HG02763 (cell line): Measurements from ENCODE around the gene DGKZ.

Experiments used
- ATAC-seq: cut with Tn5 transposase; IDR thresholded peaks from one replicate; pipeline ENCODE4 v1.9.1; 2021; ENCODE audit warnings: mild to moderate bottlenecking, moderate library complexity; ENCODE audit not compliant: unreplicated experiment

The DGKZ gene

DNA sequence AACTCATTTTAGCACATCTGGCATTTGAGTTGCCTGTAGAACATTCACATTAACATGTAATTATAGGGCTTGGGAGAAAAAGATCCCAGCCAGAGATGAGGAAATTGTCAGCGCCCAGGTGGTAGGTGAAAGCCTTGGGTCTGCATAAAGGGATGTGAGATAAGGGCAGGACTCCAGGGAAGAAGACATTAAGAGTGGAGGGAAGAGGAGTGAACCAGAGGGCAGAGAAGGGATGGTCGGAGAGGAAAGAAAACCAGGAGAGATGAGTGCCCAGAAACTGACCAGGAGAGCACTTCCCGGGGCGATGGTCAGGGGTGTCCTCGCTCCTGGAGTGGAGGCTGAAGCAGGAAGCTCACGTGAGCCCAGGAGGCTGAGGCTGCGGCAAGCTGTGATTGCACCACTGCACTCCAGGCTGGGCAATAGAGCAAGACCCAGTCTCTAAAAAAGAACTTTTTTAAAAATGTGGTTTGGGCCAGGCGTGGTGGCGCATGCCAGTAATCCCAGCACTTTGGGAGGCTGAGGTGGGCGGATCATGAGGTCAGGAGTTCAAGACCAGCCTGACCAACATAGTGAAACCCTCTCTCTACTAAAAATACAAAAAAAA, 20.3 kb upstream of the DGKZ start:
- no peak for ATAC-seq

DNA sequence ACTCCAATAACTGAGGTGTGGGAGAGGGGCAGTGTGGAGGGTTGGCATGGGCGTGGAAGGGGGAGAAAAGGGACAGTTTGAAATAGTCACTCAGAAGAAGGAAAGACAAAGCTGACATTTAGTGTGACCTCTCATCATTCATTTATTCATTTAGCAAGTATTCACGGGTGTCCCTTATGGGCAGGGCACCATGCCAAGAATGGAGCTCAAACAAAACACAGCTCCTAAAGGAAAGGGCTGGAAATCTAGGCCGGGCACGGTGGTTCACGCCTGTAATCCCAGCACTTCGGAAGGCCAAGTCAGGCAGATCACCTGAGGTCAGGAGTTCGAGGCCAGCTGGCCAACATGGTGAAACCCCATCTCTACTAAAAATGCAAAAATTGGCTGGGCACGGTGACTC, 19.4 kb upstream of the DGKZ start:
- no peak for ATAC-seq

- no peak for ATAC-seq
These were observed 17.1 kb upstream of the DGKZ start for GRCh38 chr11:46330154-46330553.

DNA sequence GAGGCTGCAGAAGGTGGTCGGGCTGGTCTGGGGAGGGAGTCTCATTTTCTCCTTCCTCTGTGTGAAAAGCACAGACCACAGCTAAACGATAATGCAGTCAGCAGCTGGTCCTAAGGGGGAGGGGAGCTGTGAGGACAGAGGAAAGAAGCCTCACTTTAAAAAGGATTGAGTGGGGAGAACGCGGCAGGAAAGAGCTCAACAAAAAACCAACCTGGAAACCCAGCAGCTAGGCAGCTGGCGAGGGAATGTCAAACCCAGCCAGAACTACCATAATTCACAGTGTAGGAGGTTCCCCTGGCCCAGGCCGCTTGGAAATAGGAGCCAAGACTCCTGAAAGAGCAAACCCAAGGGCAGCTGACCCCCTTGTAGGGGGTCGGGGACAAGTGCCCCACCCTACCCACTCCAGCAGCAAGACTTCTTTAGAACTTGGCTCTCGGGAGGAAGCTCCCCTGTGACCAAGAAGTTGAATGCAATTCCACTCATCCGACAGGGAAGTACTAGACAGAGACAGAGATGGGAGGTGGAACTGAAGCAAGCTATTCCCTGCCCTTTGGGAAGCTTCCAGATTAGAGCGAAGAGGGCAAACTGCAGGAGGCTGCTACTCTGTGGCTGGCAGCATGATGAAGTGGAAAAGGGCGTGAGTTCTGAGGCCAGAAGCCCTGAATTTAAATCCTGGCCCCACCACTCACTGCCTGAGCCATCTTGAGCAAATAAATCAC, 16.5 kb upstream of the DGKZ start:
- no peak for ATAC-seq

DNA sequence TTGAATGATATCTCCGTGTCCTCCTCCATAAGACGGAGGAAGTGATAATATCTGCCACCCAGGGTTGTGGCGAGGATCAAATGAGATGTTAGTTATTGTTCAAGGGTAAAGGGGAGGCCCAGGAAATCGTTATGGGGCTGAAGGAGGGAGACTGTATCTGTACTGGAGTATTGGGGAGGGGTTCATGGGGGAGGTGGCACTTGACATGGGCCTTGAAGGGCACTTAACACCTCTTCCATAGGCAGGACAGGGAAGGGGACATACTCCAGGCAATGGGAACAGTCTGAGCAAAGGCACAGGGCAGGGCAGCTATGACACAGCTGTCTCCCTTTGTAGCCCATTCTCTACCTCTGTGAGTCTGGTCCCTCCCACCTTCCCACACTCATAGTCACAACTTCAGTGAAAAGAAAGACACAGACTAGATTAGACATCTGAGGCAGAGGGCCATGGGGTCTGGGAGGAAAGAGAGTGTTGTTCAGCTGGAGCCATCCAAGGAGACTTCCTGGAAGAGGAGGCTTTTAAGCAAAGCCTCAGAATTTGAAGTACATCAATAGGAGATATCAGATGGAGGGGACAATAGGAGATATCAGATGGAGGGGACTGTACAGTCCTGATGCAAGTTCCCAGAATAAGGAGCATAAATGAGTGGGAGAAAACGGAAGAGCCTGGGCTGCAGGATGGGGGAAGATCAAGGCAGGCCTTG, 15.8 kb upstream of the DGKZ start:
- ATAC-seq: no peak

GRCh38 chr11:46332093-46332567, 15.1 kb upstream of the DGKZ start:
- no peak for ATAC-seq

DNA sequence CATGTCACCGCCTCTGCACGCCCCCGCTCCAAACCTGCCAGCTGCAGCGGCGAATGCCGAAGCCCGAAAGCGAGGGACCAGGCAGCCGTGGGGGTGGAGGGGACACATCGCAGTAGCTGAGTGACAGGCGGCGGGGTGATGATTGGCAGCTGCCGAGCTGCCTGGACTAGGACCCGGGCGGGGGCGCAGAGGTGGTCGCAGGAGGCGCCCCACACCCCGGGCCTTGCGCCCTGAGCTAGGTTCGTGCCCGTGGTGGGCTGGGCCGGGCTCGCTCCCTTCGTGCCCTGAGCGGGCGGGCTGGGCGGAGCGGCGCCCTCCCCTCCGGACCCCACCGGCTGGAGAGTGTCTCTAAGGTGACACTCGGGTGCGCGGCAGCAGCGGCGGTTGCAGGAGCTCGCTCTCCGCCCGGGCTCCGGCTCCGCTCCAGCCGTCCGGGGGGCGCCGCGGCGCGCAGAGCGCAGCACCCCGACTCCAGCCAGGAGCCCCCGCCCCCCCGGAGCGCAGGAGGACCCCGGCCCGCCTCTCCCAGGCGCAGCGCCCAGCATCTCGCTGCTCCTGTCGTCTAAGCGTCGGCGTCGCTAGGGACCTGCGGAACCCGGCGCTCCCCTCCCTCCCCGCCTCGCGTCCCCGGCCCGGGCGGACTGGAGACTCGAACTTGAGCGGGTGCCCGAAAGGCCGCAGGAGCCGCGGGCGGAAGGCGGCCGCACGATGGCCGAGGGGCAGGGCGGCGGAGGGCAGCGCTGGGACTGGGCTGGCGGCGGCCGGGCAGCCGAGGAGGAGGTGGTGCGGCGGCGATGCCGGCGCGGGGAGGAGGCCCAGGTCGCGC, 14.5 kb upstream of the DGKZ start:
- ATAC-seq: no peak

- no peak for ATAC-seq
These were observed 13.8 kb upstream of the DGKZ start for GRCh38 chr11:46333394-46333947.

- no peak for ATAC-seq
These were observed 13.1 kb upstream of the DGKZ start for GRCh38 chr11:46334211-46334610.

- ATAC-seq: no peak
These were observed 12.0 kb upstream of the DGKZ start for GRCh38 chr11:46335271-46335670.

GRCh38 chr11:46335890-46336562, 11.2 kb upstream of the DGKZ start:
- ATAC-seq: no peak

- no peak for ATAC-seq
These were observed 10.6 kb upstream of the DGKZ start for GRCh38 chr11:46336563-46337180.

DNA sequence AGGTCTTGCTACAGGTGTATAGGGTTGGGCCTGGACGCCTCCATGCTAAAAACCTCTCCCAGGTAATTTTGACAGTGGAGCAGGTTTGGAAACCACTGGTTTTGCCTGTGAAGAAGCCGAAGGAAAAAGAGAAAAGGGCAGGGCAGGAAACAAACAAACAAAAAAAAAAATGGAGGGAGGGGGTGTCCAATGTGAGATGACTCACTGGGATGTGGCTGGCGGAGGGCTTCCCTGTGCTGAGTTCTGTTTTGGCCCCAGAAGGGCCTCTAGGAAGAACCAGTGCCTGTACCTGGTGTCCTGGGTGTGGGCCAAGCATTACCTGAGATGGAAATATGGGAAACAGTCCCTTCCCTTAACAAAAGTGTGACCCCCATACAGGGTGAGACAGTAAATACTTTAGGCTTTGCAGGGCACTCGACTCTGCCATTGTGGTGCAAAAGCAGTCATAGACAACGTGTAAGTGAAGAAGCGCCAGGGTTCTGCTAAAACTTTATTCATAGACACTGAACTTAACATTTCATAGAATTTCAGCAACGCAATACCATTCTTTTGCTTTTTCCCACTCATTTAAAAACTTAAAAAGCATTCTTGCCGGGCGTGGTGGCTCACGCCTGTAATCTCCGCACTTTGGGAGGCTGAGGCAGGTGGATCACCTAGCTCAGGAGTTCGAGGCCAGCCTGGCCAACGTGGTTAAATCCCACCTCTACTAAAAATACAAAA, 9.5 kb upstream of the DGKZ start:
- no peak for ATAC-seq

- no peak for ATAC-seq
These were observed 8.7 kb upstream of the DGKZ start for GRCh38 chr11:46338636-46338987.

DNA sequence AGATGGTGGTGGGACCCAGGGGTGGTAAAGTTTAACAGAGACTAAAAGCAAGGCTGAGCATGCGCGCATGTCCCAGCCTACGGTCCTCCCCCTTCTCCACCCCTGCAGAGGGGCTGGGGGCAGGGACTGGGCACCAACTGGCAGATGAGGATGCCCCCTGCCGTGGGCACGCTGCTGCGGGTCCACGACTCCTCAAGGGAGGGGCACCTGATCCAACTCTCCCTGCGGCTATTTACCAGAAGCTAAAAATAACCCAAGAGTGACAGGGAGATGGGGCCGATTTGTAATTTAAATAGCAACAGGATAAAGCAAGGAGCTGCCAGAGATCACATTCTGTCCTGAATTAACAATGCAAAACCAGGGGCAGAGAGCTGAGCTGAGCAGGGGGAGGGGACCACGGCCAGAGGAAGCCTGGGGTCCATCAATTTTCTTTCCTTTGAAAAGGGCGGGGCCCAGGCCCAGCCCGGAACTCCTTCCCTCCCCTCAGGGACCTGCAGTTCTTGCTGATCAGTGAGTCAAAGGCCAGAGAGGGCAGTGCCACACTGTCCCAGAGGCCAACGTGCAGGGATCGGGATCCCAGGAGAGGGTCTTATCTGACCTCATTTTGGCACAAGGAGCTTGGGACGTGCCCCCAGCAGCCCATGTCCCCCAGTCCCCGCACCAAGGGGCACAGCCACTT, 8.1 kb upstream of the DGKZ start:
- ATAC-seq: no peak

DNA sequence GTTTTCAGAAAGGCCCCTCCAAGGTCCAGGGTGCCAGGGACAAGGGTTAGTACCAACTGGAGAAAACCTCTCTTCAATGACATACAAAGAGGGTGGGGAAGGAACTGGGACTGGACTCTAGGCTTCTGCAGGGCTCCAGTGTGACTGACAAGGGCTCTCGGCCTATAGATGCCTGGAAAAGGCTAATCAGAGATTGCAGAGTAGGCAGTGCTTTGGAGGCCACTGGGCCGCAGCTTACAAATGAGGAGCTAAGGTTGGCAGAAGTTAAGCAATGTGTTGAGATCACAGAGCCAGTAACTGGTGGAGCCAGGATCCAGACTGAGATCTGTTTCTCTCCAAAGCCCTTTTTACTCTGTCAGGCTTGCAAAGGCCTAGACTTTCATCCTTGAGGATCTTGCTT, 7.4 kb upstream of the DGKZ start:
- ATAC-seq: no peak

DNA sequence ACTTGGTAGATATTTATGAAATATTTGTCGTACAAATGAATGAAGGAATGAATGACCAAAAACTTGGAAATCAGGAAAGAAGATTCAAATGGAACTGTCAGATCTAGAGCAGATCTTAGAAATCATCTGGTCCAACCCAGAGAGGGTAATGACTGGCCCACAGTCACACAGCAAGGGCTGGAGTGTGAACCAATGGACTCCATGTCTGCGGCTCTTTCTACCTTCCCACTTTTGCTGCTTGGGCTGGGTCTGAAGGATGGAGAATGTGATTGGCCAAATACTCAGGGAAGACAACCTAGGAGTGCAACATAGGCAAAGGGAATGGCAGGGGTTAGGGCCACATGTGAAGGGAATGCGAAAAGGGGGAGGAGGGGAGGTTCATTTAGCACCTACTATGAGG, 5.8 kb upstream of the DGKZ start:
- no peak for ATAC-seq

DNA sequence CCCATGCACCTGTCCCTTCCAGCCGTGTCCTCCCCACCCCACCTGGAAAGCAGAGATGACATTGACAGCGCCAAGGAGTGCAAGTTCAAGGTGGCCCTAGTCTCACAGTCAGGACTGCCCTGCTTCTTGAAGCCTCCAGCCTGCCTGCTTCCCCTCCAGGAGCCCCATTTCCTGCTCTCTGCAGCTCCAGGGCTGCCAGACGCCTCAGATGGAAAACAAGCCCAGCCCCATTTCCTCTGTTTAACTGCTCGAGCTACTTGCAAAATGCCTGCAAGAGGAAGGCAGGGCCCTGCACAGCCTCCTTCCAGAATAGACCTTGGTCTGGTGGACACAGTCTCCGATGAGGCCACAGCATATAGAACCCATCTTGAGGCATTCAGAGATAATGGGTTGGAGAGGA, 5.0 kb upstream of the DGKZ start:
- no peak for ATAC-seq

DNA sequence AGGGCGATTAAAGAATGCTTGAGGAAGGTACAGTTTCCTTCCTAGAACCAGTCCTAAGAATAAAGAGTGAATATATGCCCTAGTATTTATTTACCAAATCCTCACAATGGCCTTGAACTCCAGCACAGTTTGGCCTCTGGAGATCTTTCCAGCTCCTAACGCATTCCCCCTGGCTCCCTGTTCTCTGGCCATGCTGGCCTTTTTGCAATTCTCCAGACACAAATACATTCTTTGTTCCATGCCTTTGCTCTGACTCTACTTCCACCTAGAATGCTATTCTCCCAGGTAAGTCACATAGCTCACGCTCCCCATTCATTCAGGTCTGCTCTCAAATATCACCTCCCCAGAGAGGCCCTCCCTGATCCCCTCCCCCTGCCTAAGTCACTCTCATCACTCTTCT, 3.7 kb upstream of the DGKZ start:
- no peak for ATAC-seq
